Right hindlimb (tissue), 1 donor: ENCODE measurements around the gene PTPRT.

Experiments
- DNase-seq: peaks from one replicate; pipeline ENCODE4 v3.0.0-alpha.2; 2018

The PTPRT gene

DNA sequence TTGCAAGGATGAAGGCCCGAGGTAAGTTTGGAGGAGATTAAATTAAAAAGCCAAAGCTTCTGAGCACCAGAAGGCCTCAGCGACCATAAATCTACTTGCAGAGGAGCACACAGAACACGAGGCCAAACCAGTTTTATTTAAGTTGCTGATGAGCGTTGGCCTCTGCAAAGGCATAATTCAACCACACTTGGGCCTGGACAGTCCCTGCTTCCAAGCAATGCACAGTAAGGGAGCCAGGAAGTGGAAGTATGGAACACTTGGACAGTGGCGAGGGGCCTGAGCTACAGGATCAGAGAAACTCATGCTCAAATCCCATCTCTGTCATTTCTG, 92.8 kb downstream of the PTPRT start:
- DNase-seq, result no peak

DNA sequence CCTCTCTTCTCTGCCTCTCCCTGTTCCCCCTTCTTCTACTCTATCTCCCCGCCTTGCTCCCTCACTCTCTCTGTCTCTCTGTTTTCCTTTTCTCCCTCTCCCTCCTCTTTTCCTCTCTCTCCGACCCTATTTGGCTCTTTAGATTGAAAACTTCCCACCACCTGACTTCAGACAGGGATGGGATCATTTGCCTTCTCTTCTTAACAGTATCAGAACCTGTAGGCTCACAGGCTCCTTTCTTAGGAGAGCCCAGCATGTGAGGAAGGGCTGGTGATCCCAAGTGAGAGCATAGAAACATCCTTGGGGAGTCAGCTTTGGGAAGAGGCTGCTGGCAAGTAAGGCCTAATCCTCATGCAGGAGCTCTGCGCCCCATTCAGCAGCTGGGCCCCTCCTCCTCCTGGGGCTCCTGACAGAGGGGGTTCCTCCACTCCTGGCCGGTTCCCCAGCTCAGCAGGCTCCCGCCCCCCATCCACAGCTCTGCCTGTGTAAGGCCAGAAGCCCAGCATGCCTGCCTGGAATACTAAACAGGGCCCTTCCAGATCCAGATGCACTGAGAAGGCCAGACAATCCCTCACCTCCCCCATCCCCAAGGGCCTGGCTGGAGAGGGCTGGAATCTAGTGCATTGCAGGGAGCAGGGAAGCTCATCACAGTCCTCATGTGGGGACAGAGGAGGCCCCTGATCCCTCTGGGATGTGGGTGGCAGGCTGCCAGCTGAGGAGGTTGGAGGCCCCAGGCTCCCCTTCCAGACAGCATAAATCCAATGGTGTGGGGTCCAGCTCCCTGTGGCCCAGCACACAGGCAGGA, 93.4 kb downstream of the PTPRT start:
- peak; percentile 92 for DNase-seq

DNA sequence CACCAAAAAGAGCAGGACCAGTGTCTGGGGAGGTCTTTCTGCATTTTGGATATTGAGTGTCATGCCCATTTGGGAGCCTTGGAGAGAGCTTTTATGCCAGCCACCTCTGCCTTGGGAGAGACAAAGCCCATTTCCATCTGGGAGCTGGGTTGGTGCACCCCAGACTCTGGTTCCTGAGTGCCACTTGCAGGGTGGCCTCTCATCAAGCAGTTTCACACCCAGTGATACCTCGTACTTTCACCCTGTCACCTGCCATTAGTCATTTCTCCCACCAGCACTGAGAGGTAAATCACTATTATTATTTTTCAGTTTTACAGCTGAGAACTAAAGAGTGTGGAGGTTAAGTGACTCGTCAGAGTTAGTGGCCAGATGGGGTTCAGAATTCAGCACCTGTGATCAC, 94.7 kb downstream of the PTPRT start:
- DNase-seq, result no peak

DNA sequence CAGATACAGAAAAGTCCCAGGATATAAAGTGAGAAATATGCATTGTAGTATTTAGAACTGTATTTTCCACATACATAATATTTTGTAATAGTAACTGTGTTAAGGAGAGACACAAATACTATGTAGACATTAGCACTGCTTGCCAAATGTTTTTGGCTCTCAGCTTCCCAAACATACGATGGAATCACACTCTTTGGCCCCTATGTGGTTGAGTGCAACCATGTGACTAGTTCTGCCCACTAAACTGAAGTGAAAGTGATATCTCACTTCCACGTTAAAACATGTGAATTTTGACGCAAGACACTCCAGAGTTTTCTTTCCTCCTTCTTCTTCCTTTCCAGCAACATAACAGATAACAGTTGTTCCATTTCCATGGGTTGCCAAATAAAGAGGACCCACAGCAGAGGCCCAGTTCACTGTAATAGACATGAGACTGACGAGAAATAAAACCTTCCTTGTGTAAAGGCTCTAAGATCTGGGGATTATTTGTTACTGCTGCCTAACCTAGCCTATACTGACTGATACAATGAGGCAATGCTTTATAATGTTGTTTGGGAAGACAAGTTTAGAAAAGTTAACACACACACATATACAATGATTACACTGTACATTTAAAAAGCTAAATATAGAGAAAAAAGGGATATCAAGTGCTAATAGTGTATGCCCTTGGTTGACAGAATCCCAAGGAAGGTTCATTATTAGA, 97.2 kb downstream of the PTPRT start:
- no peak for DNase-seq

DNA sequence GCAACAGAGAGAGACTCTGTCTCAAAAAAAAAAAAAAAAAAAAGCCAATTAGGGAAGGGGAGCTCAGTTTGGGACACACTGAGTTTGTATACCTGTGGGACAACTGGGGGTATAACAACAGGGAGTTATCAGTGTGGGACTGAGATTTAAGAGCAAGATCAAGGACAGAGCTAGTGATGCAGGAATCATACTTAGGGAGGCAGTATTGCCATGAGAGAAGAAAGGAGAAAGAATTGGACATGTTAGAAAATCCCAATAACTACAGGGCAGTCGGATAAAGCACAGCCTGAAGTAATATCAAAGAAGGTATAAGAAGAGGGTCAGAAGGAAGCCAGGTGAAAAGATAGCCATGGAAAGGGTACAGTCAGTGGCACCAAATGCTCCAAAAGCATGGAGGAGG, 121.2 kb downstream of the PTPRT start:
- DNase-seq, result no peak

DNA sequence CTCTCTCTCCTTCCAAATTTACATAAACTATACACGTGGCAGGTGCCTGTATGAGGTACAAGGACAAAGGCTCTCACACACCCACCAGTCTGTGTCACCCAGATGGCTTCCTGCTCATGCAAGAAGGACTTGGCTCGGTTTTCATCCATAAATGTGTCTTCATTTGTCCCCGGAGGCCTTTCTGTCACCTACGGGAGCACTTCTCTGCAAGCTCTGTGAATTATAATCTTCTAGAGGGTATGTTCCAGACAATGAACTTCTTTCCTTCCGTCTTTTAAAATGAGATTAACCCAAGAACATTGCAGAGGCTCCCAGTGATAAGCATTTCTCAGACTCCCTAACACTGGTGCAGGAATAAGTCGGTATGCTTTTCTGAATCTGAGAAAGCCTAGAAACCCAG, 123.6 kb downstream of the PTPRT start:
- no peak for DNase-seq

DNA sequence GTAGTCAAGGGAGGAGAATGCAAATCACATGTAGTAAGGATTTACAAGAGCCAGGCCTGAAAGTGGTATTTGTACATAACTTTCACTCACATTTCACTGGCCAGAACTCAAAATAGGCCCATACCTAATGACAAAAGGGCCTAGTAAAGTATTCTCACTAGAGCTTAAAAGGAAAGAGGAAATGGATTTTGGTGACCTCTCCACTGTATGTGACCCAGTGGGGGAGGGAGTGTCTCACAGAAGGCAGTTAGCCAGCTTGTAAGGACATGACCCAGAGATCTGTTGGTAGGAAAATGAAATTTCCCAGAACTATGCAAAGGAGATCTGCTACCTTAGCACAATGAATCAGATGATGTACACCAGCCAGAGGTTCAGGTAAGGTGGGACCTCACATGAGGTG, 124.4 kb downstream of the PTPRT start:
- no peak for DNase-seq

DNA sequence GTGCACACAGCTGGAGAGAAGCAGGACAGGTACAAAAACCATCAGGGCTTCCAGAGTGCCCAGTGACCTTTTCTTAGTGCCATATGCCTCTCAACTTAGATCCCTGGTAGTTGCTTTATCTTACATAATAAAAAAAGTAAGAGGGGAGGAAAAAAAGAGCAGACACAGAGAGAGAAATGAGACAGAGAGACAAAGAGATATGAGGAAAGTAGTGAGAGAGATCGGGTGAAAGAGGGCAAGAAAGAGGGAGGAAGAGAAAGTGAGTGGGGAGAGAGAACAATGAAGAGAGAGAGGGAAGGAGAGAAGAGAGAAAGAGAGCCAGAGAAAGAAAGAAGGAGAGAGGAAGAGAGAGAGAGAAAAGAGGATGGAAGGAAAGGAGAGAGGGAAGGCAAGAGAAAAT, 131.6 kb downstream of the PTPRT start:
- DNase-seq, result no peak

DNA sequence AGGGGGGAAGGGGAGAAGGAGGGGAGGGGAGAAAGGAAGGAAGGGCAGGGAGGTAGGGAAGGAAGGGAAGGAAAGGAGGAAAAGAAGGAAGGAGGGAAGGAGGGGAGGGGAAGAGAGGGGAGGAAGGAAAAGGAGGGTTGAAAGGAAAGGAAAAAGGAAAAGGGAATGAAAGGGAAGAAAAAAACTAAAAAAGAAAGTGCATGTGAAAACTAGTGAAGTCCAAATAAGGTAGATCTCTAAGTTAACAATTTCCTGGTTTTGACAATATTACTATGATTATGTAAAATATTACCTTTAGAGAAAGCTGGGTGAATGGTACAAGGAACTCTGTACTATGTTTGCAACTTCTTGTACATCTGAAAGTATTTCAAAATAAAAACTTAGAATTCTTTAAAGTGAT, 132.4 kb downstream of the PTPRT start:
- DNase-seq, result no peak

DNA sequence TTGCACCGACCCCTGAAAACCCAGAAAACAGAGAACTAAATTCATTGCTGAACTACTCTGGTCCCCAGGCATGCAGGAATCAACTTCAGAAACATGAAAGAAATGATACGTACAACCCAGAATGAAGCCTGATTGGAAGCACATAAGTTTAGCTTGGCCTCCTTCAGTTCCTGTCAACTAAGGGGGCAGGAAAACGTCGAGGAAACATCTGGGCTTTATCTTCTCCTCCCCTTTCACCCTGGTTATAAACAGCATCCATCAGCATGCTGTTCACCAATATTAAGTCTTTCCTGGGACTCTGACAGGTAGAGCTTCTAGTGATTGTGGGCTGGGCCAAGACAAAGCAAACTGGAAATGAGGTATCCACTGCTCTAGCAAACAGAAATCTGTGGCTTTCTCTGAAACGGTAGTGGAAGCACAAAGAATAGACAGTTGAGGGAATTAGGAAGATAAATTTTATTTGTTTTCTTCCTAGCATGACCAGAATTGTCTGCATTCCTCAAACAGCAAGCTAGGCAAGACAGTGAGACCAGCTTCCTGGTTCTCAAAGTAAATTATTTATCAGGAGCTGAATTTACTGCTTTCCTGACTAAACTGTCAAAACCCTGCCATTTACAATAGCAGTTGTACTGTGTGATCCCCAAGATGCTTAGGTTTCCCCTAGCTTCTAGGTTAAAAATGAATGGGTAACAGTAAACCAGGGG, 134.4 kb downstream of the PTPRT start:
- DNase-seq, result no peak

DNA sequence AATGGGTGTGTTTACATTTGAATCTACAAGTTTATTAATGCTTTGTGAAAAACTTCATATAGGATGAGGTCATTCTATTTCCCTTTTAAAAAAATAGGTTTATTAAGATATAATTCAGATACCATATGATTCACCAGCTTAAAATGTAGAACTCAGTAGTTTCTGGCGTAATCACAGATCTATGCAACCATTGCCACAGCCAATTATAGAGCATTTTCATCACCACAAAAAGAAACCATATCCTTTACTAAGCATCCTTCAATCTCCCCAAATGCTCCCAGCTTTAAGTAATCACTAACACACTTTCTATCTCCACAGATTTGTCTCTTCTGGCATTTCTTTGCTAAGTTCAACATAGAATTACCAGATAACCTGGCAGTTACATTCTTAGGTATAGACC, 137.2 kb downstream of the PTPRT start:
- no peak for DNase-seq

DNA sequence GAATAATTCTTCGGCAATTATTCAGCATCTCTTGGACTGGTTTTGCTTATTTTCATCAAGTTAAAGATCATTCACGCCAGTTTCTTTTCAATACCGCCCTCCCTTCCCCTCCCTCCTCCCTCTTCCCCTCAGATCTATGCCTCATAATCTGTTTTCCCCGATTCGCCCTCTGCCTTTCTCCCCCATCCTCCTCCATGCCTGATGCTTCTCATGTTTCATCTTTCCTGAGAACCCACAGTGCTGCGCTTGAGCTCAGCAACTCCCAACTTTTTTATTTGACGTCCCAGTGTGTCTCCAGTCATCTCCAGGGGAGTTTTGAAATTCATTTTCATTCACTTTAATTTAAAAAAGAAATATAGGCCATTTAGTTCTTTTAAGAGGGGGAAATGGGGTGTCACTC, 142.7 kb downstream of the PTPRT start:
- no peak for DNase-seq

DNA sequence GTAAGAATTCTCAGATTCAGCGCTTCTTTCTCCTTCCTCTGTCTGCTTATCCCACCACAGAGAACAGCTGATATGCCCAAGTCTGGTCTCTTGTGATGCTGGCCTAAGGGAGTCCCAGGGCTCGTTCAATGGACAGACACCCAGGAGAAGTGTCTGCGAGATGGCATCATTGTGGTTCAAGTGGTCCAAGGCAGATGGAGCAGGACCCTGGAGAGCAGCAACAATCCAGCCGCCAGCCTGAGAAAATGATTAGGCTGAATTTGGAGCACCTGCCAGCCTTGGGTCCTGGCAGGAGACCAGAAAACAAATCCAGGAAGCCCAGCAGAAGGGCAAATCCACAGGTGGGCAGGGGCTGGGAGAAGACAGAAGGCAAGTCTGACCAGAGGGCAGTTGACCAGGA, 145.8 kb downstream of the PTPRT start:
- DNase-seq, result no peak

DNA sequence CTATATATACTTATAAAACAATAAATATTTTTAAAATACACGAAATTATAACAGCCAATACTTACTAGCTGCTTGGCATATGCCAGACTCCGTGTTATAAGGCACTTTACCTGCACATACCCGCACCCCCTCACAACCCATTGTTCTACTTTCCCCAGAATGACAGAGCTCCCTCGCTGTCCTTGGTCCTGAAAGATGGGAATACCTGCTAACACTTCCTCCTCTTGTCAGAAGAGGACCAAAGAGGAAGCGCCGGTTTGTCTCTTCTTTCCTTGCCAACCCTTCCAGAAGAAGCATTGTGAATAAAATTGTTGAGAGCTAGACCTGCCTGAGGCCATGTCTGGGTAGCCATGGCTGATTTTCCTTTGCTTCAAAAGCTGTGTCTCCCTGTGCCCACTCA, 149.3 kb downstream of the PTPRT start:
- no peak for DNase-seq

DNA sequence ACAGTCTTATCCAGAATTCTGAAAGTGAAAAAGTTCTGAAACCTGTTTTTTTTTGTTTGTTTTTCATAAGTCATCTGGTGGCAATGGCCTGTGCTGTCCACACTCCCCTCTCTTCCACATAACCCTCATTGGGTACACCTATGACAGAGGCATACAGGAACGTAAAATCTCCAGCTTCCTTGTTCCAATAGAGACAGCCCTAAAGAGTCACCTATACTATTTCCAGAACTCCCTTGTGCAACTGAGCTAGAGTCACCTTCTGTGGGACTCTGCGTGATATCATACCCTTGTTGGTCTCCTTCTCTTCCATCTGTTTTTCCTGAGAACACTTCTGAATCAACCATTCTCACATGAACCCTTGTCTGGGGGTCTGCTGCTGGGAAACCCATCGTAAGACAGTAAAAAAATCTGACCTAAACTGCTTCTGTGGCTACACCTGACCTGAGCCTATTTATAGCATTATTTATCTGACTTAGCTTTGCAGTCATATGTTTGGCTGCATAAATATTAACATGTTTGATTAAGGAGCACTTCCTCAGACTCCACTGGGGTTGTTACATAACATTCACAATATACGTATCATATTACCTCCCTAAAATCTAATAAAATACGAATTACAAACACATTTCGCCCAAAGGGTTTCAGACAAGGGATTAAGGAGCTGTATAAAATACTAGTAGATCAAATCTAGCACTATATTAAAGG, 151.9 kb downstream of the PTPRT start:
- no peak for DNase-seq

DNA sequence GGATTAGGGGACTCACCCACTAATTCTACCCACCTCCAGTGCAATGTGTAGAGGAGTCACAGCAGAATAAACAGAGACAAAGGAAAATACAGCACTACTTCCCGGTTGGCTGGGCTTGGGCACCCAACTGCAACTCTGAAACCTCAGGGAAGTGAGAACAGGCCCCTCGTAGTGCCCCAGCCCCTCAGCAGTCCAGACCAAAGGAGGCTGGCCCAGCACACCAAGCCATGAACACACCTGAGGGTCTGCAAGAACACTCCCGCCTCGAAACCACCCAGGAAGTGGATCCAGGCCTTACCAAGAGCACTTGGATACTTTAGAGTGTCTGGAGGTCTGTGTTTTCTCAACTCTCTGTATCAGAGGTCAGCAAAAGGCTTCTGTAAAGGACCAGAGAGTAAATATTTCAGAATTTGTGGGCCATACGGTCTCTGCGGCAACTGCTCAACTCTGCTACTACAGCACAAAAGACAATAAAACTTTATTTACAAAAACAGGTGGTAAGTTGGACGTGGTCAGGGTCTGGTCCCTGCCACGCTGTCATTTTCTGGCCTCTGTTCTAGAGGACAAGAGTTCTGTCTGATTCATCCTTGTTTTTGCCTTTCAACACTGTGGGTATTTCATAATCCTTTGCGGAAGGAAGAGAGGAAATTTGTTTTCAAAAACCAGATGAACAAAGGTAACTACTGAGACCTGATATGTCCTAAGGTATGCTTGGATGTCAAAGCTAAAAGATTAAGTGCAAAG, 154.6 kb downstream of the PTPRT start:
- DNase-seq, result no peak

DNA sequence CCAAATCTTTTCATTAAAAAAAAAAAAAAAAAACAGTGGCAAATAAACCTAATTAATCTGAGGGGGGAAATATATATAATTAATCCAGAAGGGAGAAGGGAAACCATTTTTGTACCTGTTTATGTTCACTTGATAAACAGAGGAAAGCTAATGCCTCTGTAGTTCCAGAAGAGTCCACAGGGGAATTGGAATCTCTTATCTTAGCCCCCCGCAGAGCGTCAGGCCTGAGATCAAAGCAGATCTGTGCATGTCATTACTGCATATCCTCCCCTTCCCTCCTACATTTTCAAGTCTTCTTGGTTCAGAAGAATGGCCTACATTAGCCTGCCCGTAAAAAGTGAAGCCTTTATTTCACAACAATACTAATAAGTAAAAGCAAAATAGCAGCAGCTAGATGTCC, 157.2 kb downstream of the PTPRT start:
- DNase-seq, result no peak

DNA sequence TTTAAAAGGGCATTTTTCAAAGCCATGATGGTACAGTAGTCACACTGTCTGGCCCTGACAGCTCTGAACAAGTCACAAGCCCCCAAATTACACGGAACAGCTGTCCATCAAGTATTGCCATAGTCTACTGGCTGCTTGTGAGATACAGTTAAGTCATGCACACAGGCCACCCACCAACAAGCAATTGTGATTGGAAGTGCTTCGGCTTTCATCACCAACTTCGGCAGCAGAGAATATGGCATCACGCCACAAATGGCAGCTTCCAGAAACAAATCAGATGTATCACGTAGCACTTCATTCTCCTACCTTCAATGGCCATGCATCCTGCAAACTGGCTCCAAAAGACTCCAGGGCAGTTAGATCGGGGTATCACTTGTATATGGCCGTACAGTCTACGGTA, 160.5 kb downstream of the PTPRT start:
- no peak for DNase-seq

DNA sequence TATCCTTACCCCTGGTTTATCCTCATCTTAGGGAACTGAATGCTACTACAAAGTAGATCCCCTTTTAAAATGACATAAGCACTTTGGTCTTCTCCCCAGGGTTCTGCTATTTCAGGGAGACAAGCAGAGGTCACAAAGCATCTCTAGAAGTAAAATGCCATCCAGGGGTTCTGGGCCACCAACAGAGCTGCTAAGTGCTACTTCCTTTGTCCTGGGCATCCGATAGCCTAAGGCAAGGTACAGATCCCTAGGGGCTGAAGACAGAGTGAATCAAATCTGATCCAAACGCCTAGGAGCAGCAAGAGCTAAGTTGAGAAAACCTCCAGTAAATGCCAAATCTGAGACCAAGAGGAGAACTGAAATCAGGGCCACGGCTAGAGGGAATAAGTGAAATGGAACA, 161.2 kb downstream of the PTPRT start:
- no peak for DNase-seq

DNA sequence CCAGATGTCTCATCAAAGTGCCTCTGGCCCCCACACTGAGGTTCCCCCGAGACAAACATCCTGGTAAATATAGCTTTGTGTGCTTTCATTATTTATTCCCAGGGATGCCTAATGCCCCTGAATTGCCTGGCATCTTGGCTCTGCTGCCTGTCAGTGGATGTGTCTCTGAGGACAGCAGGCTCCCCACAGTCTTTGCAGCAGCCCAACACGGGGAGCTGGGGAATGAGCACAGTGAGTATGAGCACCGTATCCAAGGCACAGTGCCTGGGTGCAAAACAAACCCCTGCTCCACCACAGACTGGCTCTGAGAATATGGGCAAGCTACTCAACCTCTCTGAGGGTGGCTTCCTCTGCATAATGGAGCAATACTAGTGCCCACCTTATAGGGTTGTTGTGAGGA, 165.9 kb downstream of the PTPRT start:
- no peak for DNase-seq

DNA sequence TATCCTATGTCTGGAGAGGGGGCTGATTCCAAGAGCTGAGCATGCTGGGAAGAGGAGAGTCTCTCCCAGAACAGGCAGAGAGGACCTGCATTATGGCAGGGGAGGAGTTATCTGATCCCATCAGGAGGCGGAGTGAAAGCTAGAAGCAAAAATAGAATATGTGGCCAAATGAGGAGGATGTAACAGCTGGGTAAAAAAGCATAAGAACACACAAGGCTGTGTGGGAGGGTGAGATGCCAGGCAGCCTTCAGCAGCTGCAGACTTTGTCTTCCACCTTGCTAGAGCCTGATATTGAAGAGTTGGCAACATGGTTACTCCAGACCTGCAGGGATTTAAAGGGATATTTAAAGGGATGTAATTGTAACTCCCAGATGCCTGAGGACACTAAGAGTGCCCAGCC, 167.1 kb downstream of the PTPRT start:
- no peak for DNase-seq

DNA sequence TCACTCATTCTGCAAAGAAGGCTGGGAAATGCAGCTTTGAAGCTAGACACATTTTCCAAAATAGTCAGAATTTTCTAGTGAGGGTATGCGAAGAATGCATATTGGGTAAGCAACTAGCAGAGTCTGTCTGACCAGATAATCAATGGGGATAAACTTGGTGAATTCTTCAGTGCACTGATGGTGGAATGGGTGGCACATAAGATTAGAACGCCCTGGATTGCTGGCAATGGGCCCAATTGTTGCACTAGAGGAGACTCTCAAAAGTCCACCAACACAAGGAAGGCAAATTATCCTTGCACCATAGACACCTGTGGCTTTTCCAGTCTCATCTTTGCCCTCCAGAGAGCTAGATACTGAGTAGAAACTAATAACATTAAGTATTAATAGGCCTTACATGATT, 167.6 kb downstream of the PTPRT start:
- no peak for DNase-seq
